B cell (primary cell): Measurements from ENCODE around the gene CENPN.

Experiments used
- EZH2 ChIP-seq: IDR thresholded peaks from 2 replicates; pipeline ENCODE4 v1.6.1; 2012; ENCODE audit warnings: borderline replicate concordance, low read depth, mild to moderate bottlenecking, moderate library complexity, low read length; ENCODE audit not compliant: insufficient read depth, poor library complexity, severe bottlenecking
- TF ChIP-seq, protein P1 (sequence below): fragments of 200-600 bp; IDR thresholded peaks from one replicate; pipeline ENCODE4 v1.8.0; 2022; ENCODE audit warnings: antibody characterized with exemption, mild to moderate bottlenecking

- TF ChIP-seq, protein P1, sequence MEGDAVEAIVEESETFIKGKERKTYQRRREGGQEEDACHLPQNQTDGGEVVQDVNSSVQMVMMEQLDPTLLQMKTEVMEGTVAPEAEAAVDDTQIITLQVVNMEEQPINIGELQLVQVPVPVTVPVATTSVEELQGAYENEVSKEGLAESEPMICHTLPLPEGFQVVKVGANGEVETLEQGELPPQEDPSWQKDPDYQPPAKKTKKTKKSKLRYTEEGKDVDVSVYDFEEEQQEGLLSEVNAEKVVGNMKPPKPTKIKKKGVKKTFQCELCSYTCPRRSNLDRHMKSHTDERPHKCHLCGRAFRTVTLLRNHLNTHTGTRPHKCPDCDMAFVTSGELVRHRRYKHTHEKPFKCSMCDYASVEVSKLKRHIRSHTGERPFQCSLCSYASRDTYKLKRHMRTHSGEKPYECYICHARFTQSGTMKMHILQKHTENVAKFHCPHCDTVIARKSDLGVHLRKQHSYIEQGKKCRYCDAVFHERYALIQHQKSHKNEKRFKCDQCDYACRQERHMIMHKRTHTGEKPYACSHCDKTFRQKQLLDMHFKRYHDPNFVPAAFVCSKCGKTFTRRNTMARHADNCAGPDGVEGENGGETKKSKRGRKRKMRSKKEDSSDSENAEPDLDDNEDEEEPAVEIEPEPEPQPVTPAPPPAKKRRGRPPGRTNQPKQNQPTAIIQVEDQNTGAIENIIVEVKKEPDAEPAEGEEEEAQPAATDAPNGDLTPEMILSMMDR, result no peak
- no peak for TF ChIP-seq EZH2
Observed at GRCh38 chr16:81029930-81030604, 23.1 kb downstream of the CENPN start.
